Right renal cortex interstitium (tissue), 3 donors: Measurements from ENCODE around the gene ZSWIM4. TPM values are rescaled to one million over a fixed set of nuclear protein-coding genes. Genes with fewer than 3 reads are reported as not detected.

ENCODE experiments used
- DNase-seq, 3 donors: peaks; one replicate each; pipeline ENCODE4 v3.0.0-alpha.2; 2013; ENCODE audit warnings: low read depth in 3 of 3, low spot score in 2 of 3
- polyA plus RNA-seq, 3 donors: library from polyadenylated mRNA; unstranded; fragments of 120-200 nt; gene quantifications; one replicate each; pipeline ENCODE4 v1.2.1, GENCODE V29; 2013; ENCODE audit not compliant: insufficient read length in 3 of 3

The ZSWIM4 gene
- polyA plus RNA-seq, 3 donors, result 5.3 to 6.8 (median 6.1) TPM

- DNase-seq, result no peak
Observed at GRCh38 chr19:13830741-13831536, 35.7 kb downstream of the ZSWIM4 start.

- DNase-seq, result no peak
Observed at GRCh38 chr19:13831537-13832467, 36.6 kb downstream of the ZSWIM4 start.

DNA sequence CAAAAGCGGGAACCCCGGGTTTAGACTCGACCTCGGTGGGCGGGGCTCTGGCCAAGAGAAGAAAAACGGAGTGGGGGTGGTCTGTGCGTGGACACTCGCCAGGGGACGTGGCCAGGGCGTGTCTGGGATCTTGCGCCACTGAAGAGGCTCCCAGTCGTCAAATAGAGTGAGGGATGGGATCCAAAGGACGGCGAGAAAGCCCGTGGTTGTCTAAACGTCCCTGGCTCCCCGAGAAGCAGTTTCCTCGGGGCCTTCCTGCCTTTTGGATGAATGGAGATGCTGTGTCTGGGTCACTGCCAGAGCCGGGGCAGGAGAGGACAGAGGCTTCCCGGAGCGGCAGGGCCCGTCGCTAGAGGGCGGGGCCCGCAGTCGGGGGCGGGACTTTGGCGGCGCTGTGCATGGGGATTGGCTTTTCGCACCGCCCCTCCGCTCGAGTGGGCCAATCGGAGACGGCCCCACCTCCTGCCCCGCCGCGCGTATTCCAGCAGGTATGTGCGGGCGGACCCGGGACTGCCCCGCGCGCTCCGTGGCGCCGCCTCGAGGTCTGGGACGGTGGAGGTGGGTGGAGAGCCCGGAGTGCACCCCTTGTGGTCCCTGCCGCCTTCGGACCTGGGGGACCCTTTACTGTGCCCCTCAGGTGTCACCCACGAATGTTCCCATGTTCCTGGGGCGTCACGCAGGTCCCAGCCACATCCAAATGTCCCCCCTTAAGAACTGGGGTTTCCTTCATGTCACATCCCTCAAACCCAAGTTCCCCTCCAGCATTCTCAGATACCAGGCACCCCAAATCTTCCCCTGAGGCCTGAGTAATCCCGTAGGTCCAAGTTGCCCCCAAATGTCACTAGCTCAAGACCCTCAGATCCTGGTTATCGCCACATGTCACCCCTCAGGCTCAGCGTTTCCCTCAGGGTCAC lies 38.3 kb downstream of the ZSWIM4 start:
- peak in 2 of 3 donors; percentile 76 to 81 for DNase-seq

DNA sequence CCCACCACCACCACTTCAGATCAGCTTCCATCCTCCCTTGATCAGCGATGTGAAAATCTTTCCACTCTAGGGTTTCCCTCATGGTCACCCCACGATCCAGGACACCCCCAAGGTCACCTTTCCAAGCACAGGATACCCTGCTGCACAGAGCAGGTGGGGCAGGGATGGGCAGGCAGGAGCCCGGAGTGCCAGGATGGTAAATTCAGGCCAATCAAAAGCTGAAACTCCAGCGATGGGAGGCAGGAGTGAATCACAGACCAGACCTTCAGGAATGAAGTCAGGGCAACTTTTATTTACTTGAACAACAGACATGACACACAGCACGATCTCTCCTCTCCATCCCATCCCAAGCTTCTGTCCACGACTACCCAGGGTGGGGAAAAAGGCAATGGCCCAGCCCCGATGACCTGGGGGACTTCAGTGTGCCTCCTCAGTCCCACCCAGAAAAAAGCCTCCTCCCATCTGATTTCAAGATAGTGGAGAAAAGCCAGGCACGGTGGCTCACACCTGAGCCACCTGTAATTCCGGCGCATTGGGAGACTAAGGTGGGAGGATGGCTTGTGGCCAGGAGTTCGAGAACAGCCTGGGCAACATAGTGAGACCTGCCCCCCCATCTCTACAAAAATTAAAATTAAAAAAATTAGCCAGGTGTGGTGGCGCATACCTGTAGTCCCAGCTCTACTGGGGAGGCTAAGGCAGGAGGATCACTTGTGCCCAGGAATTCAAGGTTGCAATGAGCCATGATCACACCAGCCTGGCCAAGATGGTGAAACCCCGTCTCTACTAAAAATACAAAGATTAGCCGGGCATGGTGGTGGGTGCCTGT lies 39.2 kb downstream of the ZSWIM4 start:
- no peak for DNase-seq

DNA sequence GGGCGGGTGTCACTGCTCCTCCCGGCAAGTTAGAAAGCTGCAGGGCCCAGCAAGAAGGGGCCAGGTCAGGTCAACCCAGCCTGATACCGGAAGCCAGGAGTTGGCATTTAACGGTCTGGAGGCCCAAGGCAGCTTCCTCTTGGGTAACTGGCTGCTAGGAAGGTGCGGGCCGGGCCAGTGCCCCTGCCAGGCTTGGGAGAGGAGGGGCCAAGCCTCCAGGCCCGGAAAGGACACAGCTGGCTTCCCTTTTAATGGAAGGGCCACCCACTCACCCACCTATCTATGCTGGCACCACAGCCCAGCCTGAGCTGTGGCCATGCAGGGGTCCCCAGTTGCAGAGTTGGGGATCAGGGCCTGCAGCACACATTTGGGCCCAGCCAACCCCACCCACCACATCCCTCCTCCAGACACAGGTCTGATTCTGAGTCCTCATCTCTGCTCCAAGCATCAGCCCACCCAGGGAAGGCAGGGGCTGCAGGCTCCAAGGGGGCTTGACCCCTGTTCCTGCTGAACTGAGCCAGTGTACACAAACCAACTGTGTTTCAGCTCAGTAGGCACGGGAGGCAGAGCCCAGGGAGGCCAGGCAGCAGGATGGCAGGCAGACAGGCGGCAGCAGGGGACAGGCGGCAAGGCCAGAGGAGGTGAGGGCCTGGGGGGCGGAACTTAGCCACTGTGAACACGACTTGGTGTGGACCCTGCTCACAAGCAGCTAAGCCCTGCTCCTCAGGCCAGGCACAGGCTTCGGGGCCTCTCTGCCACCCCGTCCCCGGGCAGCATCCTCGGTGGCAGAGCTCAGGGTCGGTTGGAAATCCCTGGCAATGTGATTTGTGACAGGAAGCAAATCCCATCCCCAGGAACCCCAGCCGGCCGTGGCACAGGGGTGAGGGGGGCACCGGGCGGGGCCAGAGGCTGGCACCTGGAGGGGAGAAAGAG lies 40.8 kb downstream of the ZSWIM4 start:
- no peak for DNase-seq

DNA sequence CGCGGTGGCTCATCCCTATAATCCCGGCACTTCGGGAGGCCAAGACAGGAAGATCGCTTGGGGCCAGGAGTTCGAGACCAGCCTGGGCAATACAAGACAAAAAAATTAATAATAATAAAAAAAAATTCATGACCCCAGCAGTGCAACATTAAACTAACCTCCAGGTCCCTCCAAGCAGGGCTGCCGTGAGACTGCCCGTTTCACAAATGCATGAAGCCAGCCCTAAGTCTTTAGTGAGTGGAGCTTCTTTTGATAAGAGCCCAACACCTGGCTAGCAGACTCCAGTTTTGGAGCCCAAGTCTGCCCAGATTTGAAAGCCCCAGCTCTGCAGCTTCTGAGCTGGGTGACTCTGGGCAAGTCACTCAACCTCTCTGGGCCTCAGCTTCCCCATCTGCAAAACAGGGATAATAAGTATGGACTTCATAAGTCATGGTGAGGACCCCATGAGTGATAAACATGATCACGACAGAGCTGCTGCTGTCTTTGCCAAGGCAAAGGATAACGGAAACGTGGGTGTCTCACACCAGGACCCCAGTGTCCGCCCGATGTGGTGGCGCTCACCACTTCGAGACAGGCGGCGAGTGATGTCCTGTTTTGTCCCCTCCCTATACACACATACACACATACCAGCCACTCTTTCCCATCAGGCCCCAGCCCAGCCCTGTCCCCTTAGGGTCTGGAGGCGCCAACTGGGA lies 43.3 kb downstream of the ZSWIM4 start:
- DNase-seq, result no peak

- DNase-seq, result no peak
Observed at GRCh38 chr19:13839130-13839937, 44.1 kb downstream of the ZSWIM4 start.

- no peak for DNase-seq
Observed at GRCh38 chr19:13839938-13840304, 44.7 kb downstream of the ZSWIM4 start.

DNA sequence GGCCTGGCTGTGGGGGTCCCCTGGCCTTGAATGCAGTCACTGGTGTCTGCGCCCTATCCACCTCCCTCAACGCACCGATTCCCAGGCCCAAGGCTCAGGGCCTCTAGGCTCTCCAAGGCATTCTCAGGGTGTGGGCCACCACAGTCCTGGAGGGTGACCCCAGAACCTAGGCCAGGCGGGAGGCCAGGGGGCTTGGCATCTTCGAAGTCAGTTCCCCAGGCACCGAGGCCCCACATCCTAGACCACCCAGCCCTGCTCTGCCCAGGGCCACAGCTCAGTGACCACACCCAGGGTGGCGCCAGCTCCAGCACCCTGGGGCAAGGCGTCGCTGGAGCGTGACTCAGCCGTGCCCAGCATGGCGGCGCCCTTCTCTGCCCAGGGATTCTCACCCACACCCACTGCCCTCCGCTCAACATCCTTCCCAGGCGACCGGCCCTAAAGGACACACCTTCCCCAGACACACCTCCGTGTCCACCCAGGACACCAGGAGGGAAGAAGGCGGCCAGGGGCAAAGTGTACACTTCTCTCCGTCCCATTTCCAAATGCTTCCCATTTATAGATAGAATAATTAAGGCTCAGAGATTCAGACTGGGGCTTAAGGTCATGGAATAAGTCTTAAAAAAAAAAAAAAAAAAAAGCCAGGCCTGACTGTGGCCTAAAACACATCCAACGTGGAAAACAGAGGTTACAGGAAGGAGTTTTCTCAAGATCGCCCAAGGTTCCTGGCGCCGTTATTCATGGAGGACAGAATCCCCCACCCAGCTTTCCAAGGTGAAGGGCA lies 45.3 kb downstream of the ZSWIM4 start:
- no peak for DNase-seq

DNA sequence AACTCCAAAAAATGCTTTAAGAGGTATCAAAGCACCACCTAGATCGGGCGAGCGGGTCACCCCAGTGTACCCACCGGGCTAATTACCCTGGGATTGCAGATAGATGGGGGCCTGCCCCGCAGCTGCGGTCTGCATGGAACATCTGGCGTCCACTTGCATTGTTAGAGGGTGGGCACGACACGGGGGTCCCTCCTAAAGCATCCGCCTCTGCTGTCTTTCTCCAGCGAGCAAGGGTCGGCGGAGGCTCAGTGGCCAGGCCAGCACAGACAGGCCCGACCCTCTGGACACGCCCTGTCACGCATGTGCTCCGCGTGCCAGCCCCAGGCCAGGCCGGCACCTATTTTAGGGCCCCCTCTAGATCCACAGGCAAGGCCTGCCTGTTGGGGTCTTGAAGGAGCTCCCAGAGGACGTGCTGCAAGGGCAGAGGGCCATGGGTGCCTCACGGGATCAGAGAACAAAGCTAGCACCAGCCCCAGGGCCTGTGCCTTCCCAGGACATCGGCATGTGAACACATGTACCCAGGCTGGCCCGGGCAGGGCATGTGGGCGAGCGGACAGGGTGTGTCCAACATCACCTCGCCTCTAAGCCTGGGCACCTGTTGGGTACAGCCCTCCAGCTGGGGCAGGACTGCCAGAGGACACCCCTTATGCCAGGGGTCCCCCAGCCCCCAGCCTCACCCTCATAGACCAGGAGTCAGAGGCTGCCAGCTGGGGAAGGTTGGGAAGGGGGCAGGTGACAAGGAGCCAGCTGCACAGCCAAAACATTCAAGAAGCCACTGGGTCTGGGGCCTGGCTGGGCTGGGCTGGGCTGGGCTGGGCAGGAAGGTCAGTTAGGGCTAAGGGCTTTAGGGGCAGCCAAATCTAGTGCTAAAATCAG lies 46.1 kb downstream of the ZSWIM4 start:
- no peak for DNase-seq

DNA sequence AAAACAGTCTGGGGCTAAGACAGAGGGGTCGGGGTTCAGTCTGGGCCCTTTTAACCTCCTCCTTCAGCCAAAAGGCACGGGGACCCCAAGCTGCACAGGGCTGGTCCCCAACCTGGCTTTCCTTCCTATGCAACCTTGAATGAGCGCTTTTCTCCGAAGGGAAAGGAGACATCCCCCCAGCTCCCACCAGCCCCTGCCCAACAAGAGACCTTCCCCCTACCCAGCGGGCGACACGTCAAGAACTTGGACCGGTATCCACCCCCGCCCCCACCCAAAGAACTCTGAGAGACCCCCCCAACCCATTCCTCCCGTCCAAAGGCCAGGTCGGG lies 46.7 kb downstream of the ZSWIM4 start:
- no peak for DNase-seq

GRCh38 chr19:13842291-13843103 lies 47.3 kb downstream of the ZSWIM4 start:
- DNase-seq, result no peak

DNA sequence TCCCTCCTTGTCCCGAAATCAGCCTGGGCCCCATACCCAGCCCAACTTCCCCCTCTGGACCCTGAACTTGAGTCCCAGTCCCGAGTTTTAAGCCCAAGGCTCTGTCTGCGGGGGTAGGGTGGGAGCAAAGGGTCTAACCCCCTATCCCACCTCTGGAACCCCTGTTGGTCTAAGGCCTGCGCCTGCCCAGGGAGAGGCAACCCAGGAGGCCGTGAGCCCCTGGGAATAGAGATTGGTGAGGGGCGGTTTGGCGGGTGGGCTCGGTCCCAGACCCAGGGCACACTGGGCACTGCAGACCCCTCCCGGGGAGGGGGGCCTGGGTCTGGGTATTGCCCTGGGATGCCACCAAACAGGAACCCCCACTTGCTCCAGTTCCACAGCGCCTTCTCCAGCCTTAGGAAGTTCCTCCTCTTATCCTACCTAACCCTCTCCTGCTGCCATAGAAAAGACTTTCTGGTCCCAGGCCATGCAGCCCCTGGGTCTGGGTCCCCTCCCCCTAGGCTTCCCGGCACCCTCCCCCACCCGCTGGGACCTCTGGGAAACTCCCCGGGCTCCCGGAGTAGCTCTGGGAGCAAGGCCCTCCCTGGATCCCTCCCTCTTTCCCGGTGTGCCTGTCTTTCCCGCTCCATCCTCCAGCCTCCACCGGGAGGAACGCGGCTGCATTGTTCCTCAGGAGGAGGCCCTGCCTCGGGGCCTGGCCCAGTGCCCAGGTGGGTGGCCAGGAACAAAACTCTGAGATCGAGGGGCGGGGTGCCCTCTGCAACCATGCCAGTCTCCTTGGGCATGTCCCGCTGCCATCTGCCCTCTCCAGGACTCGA lies 48.1 kb downstream of the ZSWIM4 start:
- DNase-seq, result no peak

DNA sequence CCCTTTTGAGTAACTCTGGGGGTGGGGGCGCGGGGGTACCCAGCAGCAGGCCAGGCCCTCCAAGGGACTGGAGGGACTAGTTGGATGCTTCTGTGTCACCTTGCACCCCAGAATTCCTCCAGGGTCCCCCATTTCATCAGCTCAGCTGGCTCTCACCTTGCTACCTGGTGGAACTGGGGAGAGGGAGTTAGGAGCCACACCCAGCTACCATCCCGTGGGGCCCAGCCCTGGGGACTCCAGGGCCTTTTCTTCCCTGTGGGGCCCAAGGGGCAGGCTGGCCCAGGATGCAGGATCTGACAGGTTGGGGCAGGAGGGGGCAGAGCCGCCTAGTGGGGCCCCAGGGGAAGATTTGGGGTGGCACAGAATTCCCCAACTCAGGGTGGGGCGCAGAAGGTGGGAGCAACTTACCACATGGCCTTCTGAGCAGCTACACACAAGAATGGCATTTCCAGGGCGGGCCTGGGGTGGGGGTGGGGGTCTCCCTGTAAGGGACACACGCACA lies 48.9 kb downstream of the ZSWIM4 start:
- no peak for DNase-seq
